ENCODE results near the gene RAPGEF5.

Gene RAPGEF5

DNA sequence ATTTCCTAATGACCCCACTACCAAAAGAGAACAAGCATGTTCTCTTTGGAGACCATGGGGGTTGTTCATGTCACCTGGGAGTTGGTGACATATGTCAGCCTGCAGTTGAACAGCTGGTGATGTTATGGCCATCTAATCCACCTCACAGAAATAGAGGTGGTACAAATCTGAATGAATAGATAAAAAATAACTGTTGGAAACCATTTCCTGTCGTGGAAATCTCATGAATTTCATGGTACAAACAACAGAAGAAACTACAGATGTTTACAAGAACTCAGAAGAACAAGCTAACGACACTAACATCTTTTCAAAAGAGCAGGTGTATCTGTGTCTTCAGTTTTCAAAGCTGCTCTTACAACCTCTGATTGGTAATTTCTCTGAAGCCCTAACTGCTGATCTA, 81.3 kb downstream of the RAPGEF5 start:
- TF ChIP-seq, protein P1, sequence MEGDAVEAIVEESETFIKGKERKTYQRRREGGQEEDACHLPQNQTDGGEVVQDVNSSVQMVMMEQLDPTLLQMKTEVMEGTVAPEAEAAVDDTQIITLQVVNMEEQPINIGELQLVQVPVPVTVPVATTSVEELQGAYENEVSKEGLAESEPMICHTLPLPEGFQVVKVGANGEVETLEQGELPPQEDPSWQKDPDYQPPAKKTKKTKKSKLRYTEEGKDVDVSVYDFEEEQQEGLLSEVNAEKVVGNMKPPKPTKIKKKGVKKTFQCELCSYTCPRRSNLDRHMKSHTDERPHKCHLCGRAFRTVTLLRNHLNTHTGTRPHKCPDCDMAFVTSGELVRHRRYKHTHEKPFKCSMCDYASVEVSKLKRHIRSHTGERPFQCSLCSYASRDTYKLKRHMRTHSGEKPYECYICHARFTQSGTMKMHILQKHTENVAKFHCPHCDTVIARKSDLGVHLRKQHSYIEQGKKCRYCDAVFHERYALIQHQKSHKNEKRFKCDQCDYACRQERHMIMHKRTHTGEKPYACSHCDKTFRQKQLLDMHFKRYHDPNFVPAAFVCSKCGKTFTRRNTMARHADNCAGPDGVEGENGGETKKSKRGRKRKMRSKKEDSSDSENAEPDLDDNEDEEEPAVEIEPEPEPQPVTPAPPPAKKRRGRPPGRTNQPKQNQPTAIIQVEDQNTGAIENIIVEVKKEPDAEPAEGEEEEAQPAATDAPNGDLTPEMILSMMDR (IDR thresholded peaks at IDR 0.05; ENCODE audit: borderline replicate concordance, control extremely low read depth, extremely low read depth, insufficient read depth, missing control alignments) = no peak
- in situ Hi-C loops (cut with MboI; ENCODE audit: low sequenced_read_pairs, unreplicated experiment) = no loop called here
- no peak for DNase-seq (ENCODE audit: low spot score)

DNA sequence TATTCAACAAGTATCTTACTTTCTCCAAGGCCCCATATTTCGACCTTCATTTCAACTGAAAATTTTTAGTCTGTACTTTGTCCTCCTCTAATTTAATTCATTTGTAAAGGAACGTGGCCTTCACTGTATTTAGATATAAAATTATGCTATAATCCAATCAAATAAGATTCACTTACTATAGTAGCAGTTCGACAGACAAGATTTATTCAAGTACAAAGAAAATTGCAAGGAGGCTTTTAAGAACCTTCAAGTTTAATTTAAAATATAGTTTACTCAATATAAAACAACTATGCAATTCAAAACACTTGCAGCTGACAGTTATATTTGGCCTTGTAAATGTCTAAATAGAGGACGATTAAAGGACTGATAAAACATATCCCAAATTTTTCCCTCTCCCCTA, 85.6 kb downstream of the RAPGEF5 start:
- TF ChIP-seq, protein P1 (IDR thresholded peaks at IDR 0.05; ENCODE audit: borderline replicate concordance, control extremely low read depth, extremely low read depth, insufficient read depth, missing control alignments) = no peak
- no peak for DNase-seq (ENCODE audit: low spot score)
- in situ Hi-C loops (cut with MboI; ENCODE audit: low sequenced_read_pairs, unreplicated experiment) = no loop called here

DNA sequence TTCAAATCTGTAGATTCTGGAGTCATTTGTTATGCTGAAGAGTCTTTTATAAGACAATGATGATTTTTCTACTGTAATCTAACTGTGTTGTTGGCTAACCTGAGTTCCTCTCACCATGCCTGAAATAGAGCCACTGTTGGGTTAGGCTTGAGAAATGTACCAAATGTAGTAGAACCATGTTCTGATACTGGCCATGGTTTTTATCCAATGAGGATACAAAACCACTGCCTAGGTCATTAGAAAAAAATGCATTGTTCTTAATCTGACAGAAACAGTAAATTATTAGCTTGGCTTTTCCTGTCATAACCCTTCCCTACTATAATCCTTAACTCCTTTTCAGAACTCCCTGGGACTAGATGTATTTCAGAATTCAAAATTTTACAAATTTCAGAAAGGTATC, 86.6 kb downstream of the RAPGEF5 start:
- TF ChIP-seq, protein P1 (IDR thresholded peaks at IDR 0.05; ENCODE audit: borderline replicate concordance, control extremely low read depth, extremely low read depth, insufficient read depth, missing control alignments) = no peak
- no peak for DNase-seq (ENCODE audit: low spot score)
- in situ Hi-C loops (cut with MboI; ENCODE audit: low sequenced_read_pairs, unreplicated experiment) = no loop called here

DNA sequence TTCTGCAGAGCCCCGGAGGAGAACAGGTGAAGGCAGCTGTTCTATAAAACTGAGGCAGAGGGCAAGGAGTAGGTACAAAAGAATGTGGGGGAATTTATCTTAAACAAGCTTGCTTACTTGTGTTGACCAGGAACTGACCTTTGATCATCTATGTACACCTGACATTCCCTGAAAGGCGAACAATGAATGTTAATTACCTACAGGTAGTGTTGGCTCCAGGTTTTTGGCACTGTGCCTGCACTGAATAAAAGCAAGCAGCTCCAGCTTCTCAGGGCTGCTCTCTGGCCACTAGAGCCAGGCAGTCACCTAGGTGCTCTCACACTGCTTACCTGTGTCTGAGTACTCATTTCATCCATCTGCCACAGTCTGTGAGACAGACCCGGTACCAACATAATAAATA, 87.0 kb downstream of the RAPGEF5 start:
- no peak for DNase-seq (ENCODE audit: low spot score)
- TF ChIP-seq, protein P1 (IDR thresholded peaks at IDR 0.05; ENCODE audit: borderline replicate concordance, control extremely low read depth, extremely low read depth, insufficient read depth, missing control alignments) = no peak
- in situ Hi-C loops (cut with MboI; ENCODE audit: low sequenced_read_pairs, unreplicated experiment) = no loop called here

DNA sequence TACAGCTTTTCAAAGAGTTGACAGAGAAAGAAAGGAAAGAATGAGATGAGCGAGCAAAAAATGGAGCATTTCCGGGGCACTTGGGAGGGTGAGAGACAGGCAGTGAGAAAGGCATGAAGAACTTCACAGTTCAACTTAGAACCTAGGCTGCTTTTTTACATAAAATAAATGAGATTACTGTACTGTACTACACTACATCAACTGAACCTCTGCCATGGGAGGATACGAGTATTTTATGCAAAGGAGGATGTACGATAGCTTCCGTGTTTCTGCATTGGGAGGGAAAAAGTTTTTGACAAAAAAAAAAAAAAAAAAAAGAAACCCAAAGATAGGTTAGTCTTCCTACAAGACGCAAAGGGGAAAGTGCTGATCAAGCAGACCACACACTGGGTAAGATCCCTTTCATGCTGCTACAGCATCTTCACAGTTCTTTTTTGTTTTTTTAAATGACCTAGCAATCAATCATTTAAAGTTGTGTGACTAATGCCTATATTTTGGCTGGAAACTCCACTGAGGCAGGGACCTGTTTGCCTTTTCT, 88.0 kb downstream of the RAPGEF5 start:
- TF ChIP-seq, protein P1 (IDR thresholded peaks at IDR 0.05; ENCODE audit: borderline replicate concordance, control extremely low read depth, extremely low read depth, insufficient read depth, missing control alignments) = no peak
- no peak for DNase-seq (ENCODE audit: low spot score)
- in situ Hi-C loops (cut with MboI; ENCODE audit: low sequenced_read_pairs, unreplicated experiment) = no loop called here

DNA sequence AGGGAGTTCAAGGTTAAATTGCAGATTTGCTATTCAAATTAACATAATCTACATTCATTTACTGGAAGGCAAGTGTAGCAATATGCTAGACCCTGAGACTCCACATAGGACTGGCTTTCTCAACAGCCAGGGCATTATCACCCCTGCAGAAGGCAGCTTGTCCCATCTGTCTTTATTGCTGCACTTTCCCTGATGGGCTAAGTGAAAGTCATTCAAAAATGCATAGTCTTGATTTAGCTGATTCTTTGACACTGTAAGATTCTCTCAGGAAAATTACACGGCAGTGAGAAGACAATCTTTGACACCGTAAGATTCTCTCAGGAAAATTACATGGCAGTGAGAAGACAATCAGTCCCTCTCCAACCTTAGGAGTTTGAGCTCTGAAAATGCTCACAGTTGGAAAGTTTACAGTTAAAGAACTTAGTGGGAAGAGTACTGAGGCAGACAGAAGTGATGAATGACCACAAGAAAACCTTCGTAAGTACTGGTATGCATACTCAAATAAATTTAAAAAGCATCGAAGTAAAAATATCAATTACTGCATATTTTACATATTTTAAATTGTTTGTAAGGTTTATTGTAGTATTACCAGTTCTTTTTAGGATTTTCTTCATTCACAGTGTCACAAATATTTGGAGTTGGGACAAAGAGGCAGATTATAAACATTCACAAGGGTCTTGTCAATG, 88.9 kb downstream of the RAPGEF5 start:
- in situ Hi-C loops (cut with MboI; ENCODE audit: low sequenced_read_pairs, unreplicated experiment) = no loop called here
- TF ChIP-seq, protein P1 (IDR thresholded peaks at IDR 0.05; ENCODE audit: borderline replicate concordance, control extremely low read depth, extremely low read depth, insufficient read depth, missing control alignments) = no peak
- no peak for DNase-seq (ENCODE audit: low spot score)
